IPS-18c (cell line): Measurements from ENCODE around the gene ZSCAN31.
"Not testable (repeated sequence)": the region's sequence is repeated elsewhere in the genome, so short reads cannot be mapped to it uniquely, and the experiment has no call there.

Experiments
- H3K4me3 ChIP-seq: 2 replicates; pipeline ENCODE4 v1.7.0; 2013; ENCODE audit warnings: low read depth, mild to moderate bottlenecking, low read length, moderate library complexity; ENCODE audit not compliant: insufficient read depth
- H3K9me3 ChIP-seq: one replicate; pipeline ENCODE4 v1.6.1; 2013; ENCODE audit warnings: mild to moderate bottlenecking, low read length, moderate library complexity; ENCODE audit not compliant: control insufficient read depth, insufficient read depth

Gene ZSCAN31

GRCh38 chr6:28335040-28335563 lies 846 bp downstream of the ZSCAN31 start:
- peak overlapping the region; percentile 73 for H3K4me3 ChIP-seq
- H3K9me3 ChIP-seq = no peaks in the 10 kb centered on the region

DNA sequence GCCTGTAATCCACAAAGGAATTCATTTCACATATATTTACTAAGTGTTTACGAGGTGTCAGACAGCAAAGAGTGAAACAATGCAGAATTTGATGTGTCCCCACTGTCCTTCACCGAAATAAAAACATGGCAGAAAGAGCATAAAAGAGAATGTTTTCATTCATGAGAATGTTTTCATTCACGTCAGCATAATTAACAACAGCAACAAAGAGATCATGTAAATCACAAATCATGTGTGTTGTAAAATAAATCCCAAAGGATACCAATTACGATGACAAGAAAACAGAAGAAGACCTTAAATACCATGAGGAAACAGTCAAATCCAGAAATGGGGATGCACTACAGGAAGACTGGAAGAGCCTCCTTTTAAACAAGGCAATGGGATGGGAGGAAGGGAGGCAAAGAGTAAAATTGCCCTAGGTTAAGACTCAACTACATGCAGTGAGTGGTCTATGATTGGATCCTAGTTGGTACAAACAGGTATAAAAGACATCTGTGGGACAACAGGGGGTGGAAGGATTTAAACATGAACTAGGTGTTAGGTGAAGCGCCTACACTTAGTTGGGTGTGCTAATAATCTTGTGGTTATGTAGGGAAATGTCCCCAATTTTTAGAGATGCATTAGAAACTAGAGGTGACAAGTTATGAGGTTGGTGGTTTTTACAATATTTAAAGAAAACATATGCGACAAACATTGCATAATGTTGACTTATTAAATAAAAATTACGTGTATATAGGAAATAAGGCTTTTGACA lies 1.5 kb downstream of the ZSCAN31 start:
- peak overlapping the region; percentile 73; the same call in 1 of the 2 replicates for H3K4me3 ChIP-seq
- no peaks in the 10 kb centered on the region for H3K9me3 ChIP-seq

- Histone ChIP-seq H3K4me3 (no peak overlapping the region), H3K9me3 (no peaks in the 10 kb centered on the region)
Observed at GRCh38 chr6:28333599-28334018, 2.3 kb downstream of the ZSCAN31 start.

GRCh38 chr6:28333047-28333446 lies 2.9 kb downstream of the ZSCAN31 start:
- H3K9me3 ChIP-seq = no peaks in the 10 kb centered on the region

DNA sequence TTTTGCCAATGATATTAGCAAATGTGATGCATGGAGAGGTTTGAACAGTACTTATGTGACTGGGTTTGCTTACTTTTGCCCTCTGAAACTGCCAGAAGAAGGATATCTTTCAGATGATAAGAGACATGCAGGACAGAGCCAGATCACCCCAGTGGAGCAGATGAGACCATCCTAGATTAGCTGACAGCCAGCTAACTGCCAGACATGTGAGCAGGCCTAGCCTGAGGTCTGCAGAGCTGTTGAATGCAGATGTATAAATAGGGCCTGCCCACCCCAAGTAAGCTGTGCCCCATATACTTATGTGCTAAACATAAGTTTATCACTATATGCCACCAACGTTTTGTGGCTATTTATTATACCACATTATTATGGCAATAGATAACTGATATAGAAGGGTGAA lies 5.9 kb downstream of the ZSCAN31 start:
- Histone ChIP-seq H3K9me3 (peaks cover 9% of the 10 kb centered on the region), H3K4me3 (no peak overlapping the region)

More at GRCh38 chr6:28333047-28333446, 2.9 kb downstream of the ZSCAN31 start:
- H3K4me3 ChIP-seq = no peak overlapping the region

- Histone ChIP-seq H3K4me3 (no peak overlapping the region), H3K9me3 (peaks cover 9% of the 10 kb centered on the region)
Observed at GRCh38 chr6:28326371-28326948, 9.5 kb downstream of the ZSCAN31 start.

DNA sequence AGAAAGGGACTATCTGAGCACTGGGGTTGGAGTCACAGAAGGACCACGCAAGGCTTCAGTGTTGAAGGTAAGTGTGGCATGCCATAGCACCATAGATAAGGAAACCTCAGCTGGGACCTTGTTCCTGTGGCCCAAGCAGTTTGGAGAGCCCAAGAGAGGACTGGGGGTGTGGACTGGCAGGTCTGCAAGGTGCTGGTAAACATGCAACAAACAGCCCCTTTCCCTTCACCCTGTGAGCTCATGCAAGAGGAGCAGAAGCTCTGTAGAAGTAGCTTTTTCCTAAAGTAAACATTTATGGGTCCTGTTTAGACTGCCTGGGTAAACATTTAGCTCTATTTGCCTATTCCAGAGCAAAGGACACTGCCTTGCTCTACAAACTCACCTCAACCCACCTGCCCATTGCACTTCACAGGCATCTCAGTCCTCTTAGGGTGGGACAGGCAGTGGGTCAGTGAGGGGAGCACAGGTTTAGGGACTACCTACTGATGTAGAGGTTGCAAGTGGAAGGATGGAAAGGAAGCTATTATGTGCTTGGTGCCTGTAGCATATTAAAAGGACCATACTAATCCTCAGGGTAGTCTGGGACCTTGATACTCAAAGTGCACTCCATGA lies 12.0 kb downstream of the ZSCAN31 start:
- H3K4me3 ChIP-seq = no peak overlapping the region
- H3K9me3 ChIP-seq = peaks cover 9% of the 10 kb centered on the region

DNA sequence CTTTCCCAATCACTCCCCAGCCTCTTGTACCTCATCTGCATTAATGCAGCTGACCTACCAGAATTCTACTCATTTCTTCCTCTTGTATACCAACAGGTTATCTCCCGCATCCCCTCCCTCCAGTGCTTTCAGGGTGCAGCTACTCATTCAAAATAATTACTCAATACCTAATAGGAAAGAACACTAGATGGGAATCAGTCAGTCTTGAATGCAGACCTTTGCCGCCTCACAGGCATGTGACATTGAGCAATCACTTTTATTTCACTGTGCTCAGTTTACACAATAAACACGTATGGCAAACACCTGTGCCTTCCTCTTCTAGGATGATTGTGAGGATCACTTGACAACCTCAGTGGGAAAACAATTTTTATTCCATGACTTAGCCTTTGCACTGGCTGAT lies 13.3 kb downstream of the ZSCAN31 start:
- peaks cover 9% of the 10 kb centered on the region for H3K9me3 ChIP-seq

GRCh38 chr6:28317866-28318265 lies 18.1 kb downstream of the ZSCAN31 start:
- H3K9me3 ChIP-seq, H3K4me3 ChIP-seq: not testable (repeated sequence)

More for the DNA sequence above, 13.3 kb downstream of the ZSCAN31 start:
- H3K4me3 ChIP-seq = no peak overlapping the region

- no peak overlapping the region for H3K4me3 ChIP-seq
- peaks cover 2% of the 10 kb centered on the region for H3K9me3 ChIP-seq
Observed at GRCh38 chr6:28315628-28316027, 20.3 kb downstream of the ZSCAN31 start.

- Histone ChIP-seq H3K4me3 (no peak overlapping the region), H3K9me3 (peaks cover 2% of the 10 kb centered on the region)
Observed at GRCh38 chr6:28312939-28313338, 23.0 kb downstream of the ZSCAN31 start.

- H3K4me3 ChIP-seq = no peak overlapping the region
- H3K9me3 ChIP-seq = peaks cover 6% of the 10 kb centered on the region
Observed at GRCh38 chr6:28311139-28311823, 24.7 kb downstream of the ZSCAN31 start.

DNA sequence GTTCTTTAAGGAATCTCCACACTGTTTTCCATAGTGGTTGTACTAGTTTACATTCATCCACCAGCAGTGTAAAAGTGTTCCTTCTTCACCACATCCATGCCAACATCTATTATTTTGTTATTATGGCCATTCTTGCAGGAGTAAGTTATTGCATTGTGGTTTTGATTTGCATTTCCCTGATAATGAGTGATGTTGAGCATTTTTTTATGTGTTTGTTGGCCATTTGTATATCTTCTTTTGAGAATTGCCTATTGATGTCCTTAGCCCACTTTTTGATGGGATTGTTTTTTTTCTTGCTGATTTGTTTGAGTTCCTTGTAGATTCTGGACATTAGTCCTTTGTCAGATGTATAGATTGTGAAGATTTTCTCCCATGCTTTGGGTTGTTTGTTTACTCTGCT lies 29.6 kb downstream of the ZSCAN31 start:
- not testable (repeated sequence) for H3K9me3 ChIP-seq, H3K4me3 ChIP-seq

GRCh38 chr6:28303570-28303969 lies 32.4 kb downstream of the ZSCAN31 start:
- Histone ChIP-seq H3K9me3 (peaks cover 3% of the 10 kb centered on the region), H3K4me3 (no peak overlapping the region)

DNA sequence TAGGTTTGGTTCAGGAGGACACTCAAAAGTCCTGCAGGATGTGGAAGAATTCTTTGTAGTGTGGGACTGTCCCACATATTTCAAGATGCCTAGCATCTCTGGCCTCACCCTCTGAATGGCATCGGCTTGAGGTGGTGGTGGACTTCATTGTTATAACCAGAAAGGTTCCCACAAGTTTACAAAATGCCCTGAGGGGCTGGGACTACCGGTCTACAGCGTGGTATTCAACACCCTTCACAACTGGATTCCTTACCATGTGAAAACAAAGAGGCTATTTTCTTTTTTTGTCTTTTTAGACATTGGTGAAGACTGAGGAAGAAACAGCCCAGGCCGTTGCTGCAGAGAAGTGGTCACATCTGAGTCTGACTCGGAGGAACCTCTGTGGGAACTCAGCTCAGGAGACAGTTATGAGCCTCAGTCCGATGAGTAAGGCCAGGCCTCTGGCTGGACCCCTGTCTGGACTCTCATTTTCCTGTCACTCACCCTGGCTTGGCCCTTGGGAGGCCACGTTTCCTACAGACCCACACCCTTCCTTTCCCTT lies 39.4 kb downstream of the ZSCAN31 start:
- no peak overlapping the region for H3K4me3 ChIP-seq

DNA sequence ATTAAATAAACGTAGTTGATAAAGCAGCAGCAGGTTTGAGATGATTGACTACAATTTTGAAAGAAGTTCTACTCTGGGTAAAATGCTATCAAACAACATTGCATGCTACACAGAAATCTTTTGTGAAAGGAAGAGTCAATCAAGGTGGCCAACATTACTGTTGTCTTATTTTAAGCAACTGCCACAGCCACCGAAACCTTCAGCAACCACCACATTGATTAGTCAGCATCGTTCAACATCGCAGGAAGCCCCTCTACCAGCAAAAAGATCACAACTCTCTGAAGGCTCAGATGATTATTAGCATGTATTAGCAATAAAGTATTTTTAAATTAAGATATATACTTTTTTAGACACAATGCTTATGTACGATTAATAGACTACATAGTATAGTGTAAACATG lies 40.6 kb downstream of the ZSCAN31 start:
- H3K4me3 ChIP-seq = no peak overlapping the region
- H3K9me3 ChIP-seq = no peaks in the 10 kb centered on the region

More for the DNA sequence above, 39.4 kb downstream of the ZSCAN31 start:
- no peaks in the 10 kb centered on the region for H3K9me3 ChIP-seq

DNA sequence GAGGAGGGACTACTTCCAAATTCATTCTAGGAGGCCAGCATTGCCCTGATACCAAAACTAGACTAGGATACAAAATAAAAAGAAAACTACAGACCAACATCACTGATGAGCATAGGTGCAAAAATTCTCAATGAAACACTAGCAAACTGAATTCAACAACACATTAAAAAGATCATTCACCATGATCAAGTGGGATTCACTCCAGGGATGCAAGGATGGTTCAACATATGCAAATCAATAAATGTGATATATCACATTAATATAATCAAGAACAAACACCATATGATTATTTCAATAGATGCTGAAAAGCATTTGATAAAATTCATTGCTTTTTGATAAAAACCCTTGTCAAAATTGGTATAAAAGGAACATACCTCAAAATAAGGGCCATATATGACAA lies 44.4 kb downstream of the ZSCAN31 start:
- no peak overlapping the region for H3K4me3 ChIP-seq
- H3K9me3 ChIP-seq = no peaks in the 10 kb centered on the region
